ENCODE data around the gene TTLL7.

Gene TTLL7

GRCh38 chr1:83857716-83858115 lies 141.2 kb downstream of the TTLL7 start:
- no peak for FAIRE-seq

GRCh38 chr1:83857103-83857502 lies 141.8 kb downstream of the TTLL7 start:
- FAIRE-seq, result no peak

- FAIRE-seq, result no peak
Measured at GRCh38 chr1:83856381-83856780, 142.6 kb downstream of the TTLL7 start.

- no peak for FAIRE-seq
Measured at GRCh38 chr1:83854456-83854855, 144.5 kb downstream of the TTLL7 start.

- no peak for FAIRE-seq
Measured at GRCh38 chr1:83850834-83851233, 148.1 kb downstream of the TTLL7 start.

- no peak for FAIRE-seq
Measured at GRCh38 chr1:83849191-83850061, 149.5 kb downstream of the TTLL7 start.

GRCh38 chr1:83846138-83846537 lies 152.8 kb downstream of the TTLL7 start:
- no peak for FAIRE-seq

GRCh38 chr1:83845437-83846071 lies 153.4 kb downstream of the TTLL7 start:
- no peak for FAIRE-seq

- no peak for FAIRE-seq
Measured at GRCh38 chr1:83844546-83844945, 154.4 kb downstream of the TTLL7 start.

GRCh38 chr1:83839566-83840173 lies 159.3 kb downstream of the TTLL7 start:
- no peak for FAIRE-seq

GRCh38 chr1:83838573-83838972 lies 160.4 kb downstream of the TTLL7 start:
- no peak for FAIRE-seq

GRCh38 chr1:83836543-83836942 lies 162.4 kb downstream of the TTLL7 start:
- no peak for FAIRE-seq

GRCh38 chr1:83834621-83835264 lies 164.2 kb downstream of the TTLL7 start:
- no peak for FAIRE-seq

- FAIRE-seq, result no peak
Measured at GRCh38 chr1:83832194-83832593, 166.7 kb downstream of the TTLL7 start.

- FAIRE-seq, result no peak
Measured at GRCh38 chr1:83829106-83829505, 169.8 kb downstream of the TTLL7 start.

GRCh38 chr1:83828456-83828855 lies 170.5 kb downstream of the TTLL7 start:
- no peak for FAIRE-seq

- FAIRE-seq, result no peak
Measured at GRCh38 chr1:83827741-83828140, 171.2 kb downstream of the TTLL7 start.

GRCh38 chr1:83822208-83822607 lies 176.7 kb downstream of the TTLL7 start:
- no peak for FAIRE-seq

GRCh38 chr1:83819436-83819835 lies 179.5 kb downstream of the TTLL7 start:
- FAIRE-seq, result no peak

GRCh38 chr1:83818916-83819315 lies 180.0 kb downstream of the TTLL7 start:
- FAIRE-seq, result no peak

GRCh38 chr1:83816836-83817235 lies 182.1 kb downstream of the TTLL7 start:
- FAIRE-seq, result no peak

- FAIRE-seq, result no peak
Measured at GRCh38 chr1:83815330-83815729, 183.6 kb downstream of the TTLL7 start.

All from TTC549 (cell line).